Pancreas (tissue), 10 donors: ENCODE measurements around the gene UBAP2. TPM values are rescaled to one million over a fixed set of nuclear protein-coding genes. Genes with fewer than 3 reads are reported as not detected.

Source experiments
- ATAC-seq, 4 donors: fragments of 200-7000 bp; cut with Tn5 transposase; one replicate each; pipeline versions ENCODE4 v1.8.0 to v1.9.1; 2020; ENCODE audit warnings: mild to moderate bottlenecking in 4 of 4, moderate library complexity in 4 of 4
- DNase-seq, 6 donors: peaks; one replicate each; pipeline ENCODE4 v3.0.0-alpha.2; 2020
- FAIRE-seq: peaks from 2 replicates; lab custom pipeline; 2012; peaks lifted over from hg19 to GRCh38; lab: Jason Lieb, UNC
- H3K27ac ChIP-seq, 4 donors: fragments of 200-600 bp; sonication (generic); 1 replicate in 3 of 4; 2 replicates in 1 of 4; pipeline versions ENCODE4 v1.5.0 to v1.8.0; 2020
- H3K27me3 ChIP-seq, 4 donors: fragments of 200-600 bp; one replicate each; pipeline ENCODE4 v1.8.0; 2021
- H3K36me3 ChIP-seq, 3 donors: fragments of 200-600 bp; sonication (generic) in 1 of 3; one replicate each; pipeline versions ENCODE4 v1.5.0 to v1.8.0; 2020 to 2021
- H3K4me1 ChIP-seq, 3 donors: fragments of 200-600 bp; one replicate each; pipeline ENCODE4 v1.8.0; 2021
- H3K4me3 ChIP-seq, 4 donors: fragments of 200-600 bp; sonication (generic) in 2 of 4; one replicate each; pipeline versions ENCODE4 v1.5.0 to v1.8.0; 2020 to 2021
- H3K9me3 ChIP-seq, 4 donors: fragments of 200-600 bp; one replicate each; pipeline ENCODE4 v1.8.0; 2021
- whole genome bisulfite sequencing, 2 donors: extraction: QIAGEN DNeasy Blood & Tissue Kit; methylation state at CpG; one replicate each; pipeline ENCODE4 v1.1.7; 2013; 5-methylcytosine and 5-hydroxymethylcytosine counted together
- intact Hi-C, 3 donors: fragments of 100-400 bp; cut with DNase I; formaldehyde crosslinking; loops; one replicate each; pipeline versions ENCODE4 v1.11.1 to v1.14.2; 2022
- polyA plus RNA-seq, 2 donors: library from polyadenylated mRNA; stranded (reverse); fragments of 200-250 nt; gene quantifications; one replicate each; pipeline ENCODE4 v1.2.3, GENCODE V29; 2013
- total RNA-seq, 6 donors: library from RNA; stranded (reverse); fragmentation: NEBNext Ultra II Directional in 4 of 6; extraction: Animal tissue kit (Norgen Biotek cat#: 25700) in 4 of 6; gene quantifications; one replicate each; pipeline versions ENCODE4 v1.2.1 to v1.2.4, GENCODE V29; 2021 to 2023
- TF ChIP-seq, protein P1 (sequence below), 4 donors: fragments of 200-600 bp; sonication (generic) in 3 of 4; IDR thresholded peaks; one replicate each; pipeline versions ENCODE4 v1.5.0 to v1.8.0; 2021; ENCODE audit warnings: antibody characterized with exemption in 4 of 4
- donor health status: healthy with polysubstance abuse.
- donor health status: DM: no; HTN: no; CAD: no; lungs with moderate emphysema.
- donor health status: DM: no; HTN: no; CAD: no.
- donor health status: control.
- donor health status: control.
- donor health status: Bipolar disorder and iron deficiency.
- donor health status: DM: yes; HTN: yes; CAD: no.
- donor health status: DM: no; HTN: no; CAD: no.
- donor health status: DM: no; HTN: no; CAD: no.
- donor health status: DM: yes; HTN: yes; CAD: no.

The UBAP2 gene
- total and polyA plus RNA-seq, 8 donors: 10.3 to 22.8 (median 13.6) TPM

DNA sequence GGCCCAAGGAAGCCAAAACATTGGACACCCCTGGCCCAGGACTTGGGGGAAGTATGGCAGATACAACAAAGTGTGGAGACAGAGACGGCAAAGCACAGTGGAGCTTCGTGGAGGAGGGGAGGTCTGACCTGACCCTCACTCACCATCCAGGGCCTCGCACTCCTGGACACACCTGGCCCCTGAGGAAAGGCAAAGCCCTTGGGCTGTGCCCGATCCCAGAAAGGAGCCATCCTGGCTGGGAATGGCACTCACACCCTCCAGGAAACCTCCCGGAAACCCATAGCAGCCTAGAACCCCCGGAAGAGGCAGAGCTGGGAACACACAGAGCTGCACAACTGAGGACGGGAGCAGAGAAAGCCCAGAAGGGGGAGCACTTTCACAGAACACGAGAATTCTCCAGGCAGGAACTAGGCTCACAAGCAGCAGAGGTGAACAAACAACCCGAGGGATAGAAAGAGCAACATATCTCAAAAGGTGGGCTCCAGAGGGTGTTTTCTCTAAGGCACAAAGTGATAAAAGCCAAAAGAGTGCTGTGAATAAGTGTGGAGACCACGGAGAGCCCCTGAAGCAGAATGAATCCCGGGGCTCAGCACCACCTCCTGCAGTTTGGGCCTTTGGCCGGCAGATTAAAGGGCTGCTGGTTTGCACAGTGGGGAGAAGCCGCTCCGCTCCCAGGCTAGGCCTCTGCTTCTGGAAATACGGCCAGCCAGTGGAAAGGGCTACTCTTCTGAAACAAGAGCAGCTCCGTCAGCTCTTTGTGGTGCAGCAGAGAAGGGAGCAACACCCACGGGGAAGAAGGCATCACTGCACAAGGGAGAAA lies 123.5 kb downstream of the UBAP2 start:
- FAIRE-seq: no peak

DNA sequence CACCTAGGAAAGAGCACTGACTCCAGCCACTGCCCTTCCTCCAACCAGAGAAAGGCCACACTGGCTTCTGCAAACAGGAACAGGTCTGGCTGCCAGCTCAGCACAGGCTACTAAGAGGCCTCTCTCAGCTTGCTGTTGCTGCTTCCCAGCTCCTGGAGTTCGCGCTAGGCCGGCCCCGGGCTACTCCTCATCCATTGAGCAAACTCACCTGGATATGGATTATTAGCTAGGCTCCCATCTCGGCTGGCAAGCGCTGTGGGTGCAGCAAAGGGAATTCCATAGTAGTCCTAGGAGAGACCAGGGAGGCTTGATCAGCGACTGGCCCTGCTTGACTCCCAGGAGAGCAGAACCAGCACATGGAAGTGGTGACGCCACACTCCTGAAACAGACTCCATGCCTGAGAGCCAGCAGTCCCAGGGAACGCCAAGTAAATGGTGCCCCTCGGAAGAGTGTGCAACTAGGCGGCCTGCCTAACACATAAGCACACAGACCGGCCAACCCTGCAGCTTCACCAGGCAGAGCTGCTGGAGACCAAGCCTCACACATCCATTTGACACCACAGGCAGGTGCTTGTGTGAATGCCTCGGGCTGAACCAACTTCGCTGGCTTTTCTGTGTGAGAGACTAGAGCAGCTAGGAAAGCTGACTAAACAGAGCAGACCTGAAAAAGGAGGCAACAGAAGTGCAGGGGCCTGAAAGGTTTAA lies 124.5 kb downstream of the UBAP2 start:
- 62 to 74% methylated on average over 14 of the region's 14 CpGs for WGBS, 2 donors
- FAIRE-seq: no peak
- H3K36me3 ChIP-seq: peaks cover 0 to 51% (median 29%) of the 10 kb centered on the region in 3 donors
- no peak overlapping the region for H3K4me3 ChIP-seq
- no peaks in the 10 kb centered on the region for H3K27me3 ChIP-seq
- peaks cover 0 to 10% (median 4%) of the 10 kb centered on the region in 3 donors for H3K4me1 ChIP-seq
- H3K27ac ChIP-seq: peak overlapping the region in 2 of 4 donors; percentile 23 to 33
- DNase-seq: peak in 4 of 6 donors; percentile 45 to 81 (median 55)
- peak; percentile 55 to 71 (median 68) for ATAC-seq
- TF ChIP-seq, protein P1, sequence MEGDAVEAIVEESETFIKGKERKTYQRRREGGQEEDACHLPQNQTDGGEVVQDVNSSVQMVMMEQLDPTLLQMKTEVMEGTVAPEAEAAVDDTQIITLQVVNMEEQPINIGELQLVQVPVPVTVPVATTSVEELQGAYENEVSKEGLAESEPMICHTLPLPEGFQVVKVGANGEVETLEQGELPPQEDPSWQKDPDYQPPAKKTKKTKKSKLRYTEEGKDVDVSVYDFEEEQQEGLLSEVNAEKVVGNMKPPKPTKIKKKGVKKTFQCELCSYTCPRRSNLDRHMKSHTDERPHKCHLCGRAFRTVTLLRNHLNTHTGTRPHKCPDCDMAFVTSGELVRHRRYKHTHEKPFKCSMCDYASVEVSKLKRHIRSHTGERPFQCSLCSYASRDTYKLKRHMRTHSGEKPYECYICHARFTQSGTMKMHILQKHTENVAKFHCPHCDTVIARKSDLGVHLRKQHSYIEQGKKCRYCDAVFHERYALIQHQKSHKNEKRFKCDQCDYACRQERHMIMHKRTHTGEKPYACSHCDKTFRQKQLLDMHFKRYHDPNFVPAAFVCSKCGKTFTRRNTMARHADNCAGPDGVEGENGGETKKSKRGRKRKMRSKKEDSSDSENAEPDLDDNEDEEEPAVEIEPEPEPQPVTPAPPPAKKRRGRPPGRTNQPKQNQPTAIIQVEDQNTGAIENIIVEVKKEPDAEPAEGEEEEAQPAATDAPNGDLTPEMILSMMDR (IDR thresholded peaks at IDR 0.05): no peak
- intact Hi-C loops: no loop called here
- no peaks in the 10 kb centered on the region for H3K9me3 ChIP-seq

More for the DNA sequence above, 123.5 kb downstream of the UBAP2 start:
- H3K4me3 ChIP-seq: no peak overlapping the region
- intact Hi-C loops: no loop called here
- H3K4me1 ChIP-seq: peaks cover 0 to 10% (median 4%) of the 10 kb centered on the region in 3 donors
- peak; percentile 47 to 76 (median 70) for ATAC-seq
- H3K36me3 ChIP-seq: peaks cover 0 to 50% (median 29%) of the 10 kb centered on the region in 3 donors
- peak in 4 of 6 donors; percentile 28 to 61 (median 54) for DNase-seq
- TF ChIP-seq, protein P1 (IDR thresholded peaks at IDR 0.05): peak in 3 of 4 donors; percentile 16 to 40 (median 36)
- no peaks in the 10 kb centered on the region for H3K9me3 ChIP-seq
- WGBS, 2 donors: 58 to 59% methylated on average over 17 of the region's 17 CpGs
- H3K27ac ChIP-seq: peak overlapping the region in 1 of 4 donors; percentile 28
- no peaks in the 10 kb centered on the region for H3K27me3 ChIP-seq

DNA sequence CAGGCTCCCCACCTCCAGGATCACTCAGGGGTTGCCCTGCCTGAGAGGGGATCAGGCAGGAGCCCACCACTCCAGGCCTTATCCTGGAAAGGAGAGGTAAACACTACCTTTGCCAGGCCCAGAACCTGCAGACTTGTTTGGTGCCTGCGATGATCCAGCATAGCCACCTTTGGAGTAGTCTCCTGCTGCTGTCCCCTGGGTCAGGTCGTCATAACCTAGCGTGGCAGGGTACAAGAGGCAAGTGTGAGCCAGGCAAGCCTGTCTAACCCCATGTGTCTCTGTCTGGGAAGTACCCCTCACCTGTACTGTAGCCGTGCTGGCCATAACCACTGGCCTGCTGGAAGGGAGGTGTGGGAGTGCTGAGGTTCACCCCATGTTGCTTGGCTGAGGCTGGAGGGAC lies 125.6 kb downstream of the UBAP2 start:
- H3K36me3 ChIP-seq: peaks cover 0 to 53% (median 25%) of the 10 kb centered on the region in 3 donors
- DNase-seq (no peak), FAIRE-seq (no peak), ATAC-seq (peak in 1 of 4 donors; percentile 1)
- peaks cover 0 to 10% (median 4%) of the 10 kb centered on the region in 3 donors for H3K4me1 ChIP-seq
- no peak overlapping the region for H3K4me3 ChIP-seq
- H3K27me3 ChIP-seq: no peaks in the 10 kb centered on the region
- TF ChIP-seq, protein P1 (IDR thresholded peaks at IDR 0.05): no peak
- peak overlapping the region in 2 of 4 donors; percentile 12 to 33 for H3K27ac ChIP-seq
- 75 to 77% methylated on average over 4 of the region's 4 CpGs for WGBS, 2 donors
- intact Hi-C loops: no loop called here
- H3K9me3 ChIP-seq: no peaks in the 10 kb centered on the region

DNA sequence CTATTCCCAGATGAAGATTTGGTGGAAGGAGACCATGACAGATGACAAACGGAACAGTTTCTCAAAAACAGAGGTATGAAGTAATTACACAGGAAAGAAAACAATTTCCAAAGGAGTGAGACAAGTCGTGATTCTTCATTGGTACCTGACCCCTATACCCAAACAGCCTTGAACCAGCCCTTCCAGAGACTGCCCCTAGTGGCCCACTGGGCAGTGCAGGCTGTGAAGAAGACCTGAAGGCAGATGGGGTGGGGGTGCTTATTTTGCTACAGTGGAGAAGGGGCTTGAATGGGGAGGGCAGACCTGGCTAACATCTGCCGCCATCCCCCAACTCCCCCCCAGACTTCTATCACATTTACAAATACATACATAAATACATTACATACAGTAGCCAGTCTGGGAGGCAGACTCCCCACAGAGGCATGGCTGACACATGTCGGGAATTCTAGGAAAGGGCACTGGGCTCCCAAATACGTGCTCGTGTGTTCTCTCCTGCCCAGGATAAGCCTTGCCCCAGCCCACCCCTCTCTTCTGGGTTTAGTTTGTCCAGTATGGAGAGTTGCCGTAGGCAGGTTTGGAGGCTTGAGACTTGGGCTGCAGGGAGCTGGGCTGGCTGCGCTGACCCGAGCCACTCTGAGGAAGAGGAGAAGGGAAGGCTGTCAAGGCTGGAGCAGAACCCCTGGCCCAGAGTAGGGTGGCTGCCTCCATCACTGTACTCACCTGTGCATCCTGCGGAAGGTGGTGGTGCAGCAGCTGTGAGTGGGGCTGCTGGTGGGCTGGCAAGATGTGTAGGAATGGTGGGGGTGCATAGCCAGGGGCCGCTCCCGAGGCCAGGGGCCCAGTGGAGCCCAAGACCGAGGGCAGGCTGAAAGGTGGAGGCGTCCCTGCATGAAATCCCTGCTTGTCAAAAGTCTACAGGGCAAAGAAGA lies 126.5 kb downstream of the UBAP2 start:
- no peak for FAIRE-seq
- TF ChIP-seq, protein P1 (IDR thresholded peaks at IDR 0.05): peak in 2 of 4 donors; percentile 27 to 42
- ATAC-seq: no peak
- DNase-seq: peak in 1 of 6 donors; percentile 31
- Histone ChIP-seq H3K36me3 (peaks cover 0 to 51% (median 22%) of the 10 kb centered on the region in 3 donors), H3K4me1 (peaks cover 0 to 10% (median 4%) of the 10 kb centered on the region in 3 donors), H3K27me3 (no peaks in the 10 kb centered on the region), H3K9me3 (no peaks in the 10 kb centered on the region), H3K4me3 (no peak overlapping the region), H3K27ac (no peak overlapping the region)
- intact Hi-C loops: no loop called here
- WGBS, 2 donors: 91 to 93% methylated on average over 14 of the region's 14 CpGs
